GM10266 (cell line): ENCODE measurements around the gene SLC22A23.

ENCODE experiments used
- DNase-seq: peaks from one replicate; pipeline ENCODE4 v3.0.0; 2012; ENCODE audit errors: extremely low spot score
- TF ChIP-seq, protein P1 (sequence below): IDR thresholded peaks from 2 replicates; pipeline ENCODE4 v1.5.1; 2012; ENCODE audit warnings: mild to moderate bottlenecking, low read depth; ENCODE audit not compliant: control insufficient read depth, insufficient read depth; ENCODE audit errors: missing control alignments

The SLC22A23 gene

GRCh38 chr6:3369985-3370360, 86.9 kb downstream of the SLC22A23 start:
- TF ChIP-seq, protein P1, sequence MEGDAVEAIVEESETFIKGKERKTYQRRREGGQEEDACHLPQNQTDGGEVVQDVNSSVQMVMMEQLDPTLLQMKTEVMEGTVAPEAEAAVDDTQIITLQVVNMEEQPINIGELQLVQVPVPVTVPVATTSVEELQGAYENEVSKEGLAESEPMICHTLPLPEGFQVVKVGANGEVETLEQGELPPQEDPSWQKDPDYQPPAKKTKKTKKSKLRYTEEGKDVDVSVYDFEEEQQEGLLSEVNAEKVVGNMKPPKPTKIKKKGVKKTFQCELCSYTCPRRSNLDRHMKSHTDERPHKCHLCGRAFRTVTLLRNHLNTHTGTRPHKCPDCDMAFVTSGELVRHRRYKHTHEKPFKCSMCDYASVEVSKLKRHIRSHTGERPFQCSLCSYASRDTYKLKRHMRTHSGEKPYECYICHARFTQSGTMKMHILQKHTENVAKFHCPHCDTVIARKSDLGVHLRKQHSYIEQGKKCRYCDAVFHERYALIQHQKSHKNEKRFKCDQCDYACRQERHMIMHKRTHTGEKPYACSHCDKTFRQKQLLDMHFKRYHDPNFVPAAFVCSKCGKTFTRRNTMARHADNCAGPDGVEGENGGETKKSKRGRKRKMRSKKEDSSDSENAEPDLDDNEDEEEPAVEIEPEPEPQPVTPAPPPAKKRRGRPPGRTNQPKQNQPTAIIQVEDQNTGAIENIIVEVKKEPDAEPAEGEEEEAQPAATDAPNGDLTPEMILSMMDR = no peak

GRCh38 chr6:3368685-3369084, 88.2 kb downstream of the SLC22A23 start:
- TF ChIP-seq, protein P1 = no peak
- no peak for DNase-seq

More at GRCh38 chr6:3369985-3370360, 86.9 kb downstream of the SLC22A23 start:
- no peak for DNase-seq

- TF ChIP-seq, protein P1 = no peak
- DNase-seq = no peak
Observed at GRCh38 chr6:3367630-3368029, 89.2 kb downstream of the SLC22A23 start.

- TF ChIP-seq, protein P1 = no peak
- no peak for DNase-seq
Observed at GRCh38 chr6:3366596-3367413, 90.0 kb downstream of the SLC22A23 start.

DNA sequence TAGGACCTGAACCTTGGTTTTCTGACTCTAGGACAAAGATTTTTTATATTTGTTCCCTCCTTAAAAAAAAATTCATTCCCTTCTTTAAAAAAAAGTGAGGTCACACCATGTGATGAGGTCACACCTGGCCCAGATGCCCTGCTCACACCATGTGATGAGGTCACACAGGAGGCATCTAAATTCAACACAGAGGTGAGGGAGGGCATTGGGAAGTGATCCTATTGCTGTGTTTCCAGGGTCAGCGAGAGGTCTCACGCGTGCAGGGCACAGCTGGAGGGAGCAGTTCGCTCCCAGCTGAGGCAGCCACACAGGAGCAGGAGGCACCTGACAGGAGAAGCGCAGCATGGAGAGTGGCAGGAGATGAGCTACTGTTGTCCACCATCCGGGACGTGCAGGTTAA, 92.5 kb downstream of the SLC22A23 start:
- no peak for DNase-seq
- TF ChIP-seq, protein P1 = no peak

GRCh38 chr6:3363296-3364025, 93.4 kb downstream of the SLC22A23 start:
- TF ChIP-seq, protein P1 = no peak
- DNase-seq = no peak
